ENCODE data around the gene KRTAP22-1. TPM values are rescaled to one million over a fixed set of nuclear protein-coding genes. Genes with fewer than 3 reads are reported as not detected.

Gene KRTAP22-1
- total and polyA plus RNA-seq, 2 of the 4 experiments (the other 2 are of a cell fraction), result not detected

GRCh38 chr21:30577766-30578165 lies 23.1 kb upstream of the KRTAP22-1 start:
- no peak overlapping the region for H3K9ac ChIP-seq (ENCODE audit: low read depth, low read length)
- H4K5ac ChIP-seq (ENCODE audit: low read depth, low read length), result no peak overlapping the region
- H3K4me1 ChIP-seq (ENCODE audit: control insufficient read depth, insufficient read depth, low read length), result no peaks in the 10 kb centered on the region
- H2AK5ac ChIP-seq (ENCODE audit: low read depth, low read length), result no peak overlapping the region
- H3K36me3 ChIP-seq (ENCODE audit: control insufficient read depth, insufficient read depth, low read length), result no peaks in the 10 kb centered on the region
- dilution Hi-C loops (cut with HindIII; ENCODE audit: low sequenced_read_pairs, unreplicated experiment), result no loop called here
- H3K18ac ChIP-seq (ENCODE audit: low read depth, low read length), result no peak overlapping the region
- no peak overlapping the region for H4K91ac ChIP-seq (ENCODE audit: insufficient read depth, low read depth, low read length)
- no peak overlapping the region for H2BK120ac ChIP-seq (ENCODE audit: low read depth, low read length)
- no peak overlapping the region for H3K56ac ChIP-seq (ENCODE audit: extremely low read depth, insufficient read depth, low read length)
- no peak overlapping the region for H3K4me3 ChIP-seq (ENCODE audit: insufficient read depth, low read depth, low read length)
- no peak overlapping the region for H3K14ac ChIP-seq (replicated peaks; ENCODE audit: low read depth, low read length)
- ChIA-PET POLR2A (ENCODE audit: unreplicated experiment) (no interaction called here), CTCF (no interaction called here)
- H3K79me1 ChIP-seq (ENCODE audit: low read depth in 1 of 2, low read length in 2 of 2), result no peaks in the 10 kb centered on the region
- intact Hi-C loops (cut with micrococcal nuclease), result no loop called here
- H2BK20ac ChIP-seq (ENCODE audit: low read depth, low read length), result no peak overlapping the region
- H4K8ac ChIP-seq (ENCODE audit: low read depth in 2 of 2, low read length in 2 of 2), result no peak overlapping the region
- no peak overlapping the region for H2AK9ac ChIP-seq (replicated peaks; ENCODE audit: low read depth, low read length, poor library complexity)
- no peaks in the 10 kb centered on the region for H3K9me1 ChIP-seq (ENCODE audit: insufficient read depth, low read length)
- no peak overlapping the region for H2BK5ac ChIP-seq (ENCODE audit: low read depth, low read length, poor library complexity, severe bottlenecking)
- peaks cover 7% of the 10 kb centered on the region for H3K9me3 ChIP-seq (ENCODE audit: control insufficient read depth, insufficient read depth, low read length)
- no peak for DNase-seq
- H3K27ac ChIP-seq (ENCODE audit: insufficient read depth, low read length), result no peak overlapping the region
- H2AFZ ChIP-seq (replicated peaks; ENCODE audit: low read length, poor library complexity), result no peak overlapping the region
- H4K20me1 ChIP-seq (ENCODE audit: insufficient read depth, low read length), result no peaks in the 10 kb centered on the region
- no peak overlapping the region for H3K4me2 ChIP-seq (ENCODE audit: low read depth, low read length)
- no peak overlapping the region for H3K23ac ChIP-seq (ENCODE audit: low read depth, low read length)
- no peak for ATAC-seq (ENCODE audit: low read depth)
- no peak overlapping the region for H2BK15ac ChIP-seq (ENCODE audit: low read depth, low read length)
- TF ChIP-seq RFX5 (IDR thresholded peaks at IDR 0.05; ENCODE audit: low read depth, low read length), result no peak
- no peak for TF ChIP-seq SMC3 (IDR thresholded peaks at IDR 0.05; ENCODE audit: low read depth, low read length)
- TF ChIP-seq, protein P1, sequence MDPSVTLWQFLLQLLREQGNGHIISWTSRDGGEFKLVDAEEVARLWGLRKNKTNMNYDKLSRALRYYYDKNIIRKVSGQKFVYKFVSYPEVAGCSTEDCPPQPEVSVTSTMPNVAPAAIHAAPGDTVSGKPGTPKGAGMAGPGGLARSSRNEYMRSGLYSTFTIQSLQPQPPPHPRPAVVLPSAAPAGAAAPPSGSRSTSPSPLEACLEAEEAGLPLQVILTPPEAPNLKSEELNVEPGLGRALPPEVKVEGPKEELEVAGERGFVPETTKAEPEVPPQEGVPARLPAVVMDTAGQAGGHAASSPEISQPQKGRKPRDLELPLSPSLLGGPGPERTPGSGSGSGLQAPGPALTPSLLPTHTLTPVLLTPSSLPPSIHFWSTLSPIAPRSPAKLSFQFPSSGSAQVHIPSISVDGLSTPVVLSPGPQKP (IDR thresholded peaks at IDR 0.05; ENCODE audit: borderline replicate concordance, low read depth, low read length), result no peak
- BruUV-seq (replicated peaks), result no TSS peak
- no peaks in the 10 kb centered on the region for H3K27me3 ChIP-seq (ENCODE audit: control insufficient read depth, insufficient read depth, low read length)
- in situ Hi-C loops (cut with MboI; ENCODE audit: low sequenced_read_pairs), result no loop called here
- H3K4ac ChIP-seq (ENCODE audit: low read depth, low read length), result no peak overlapping the region

Data from IMR-90 (cell line).